NT2/D1 (cell line): ENCODE measurements around the gene THAP3.

ENCODE experiments used
- DNase-seq: peaks from one replicate; pipeline ENCODE4 v3.0.0-alpha.2; 2011; ENCODE audit warnings: low read depth, low spot score
- H3K27me3 ChIP-seq: 2 replicates; pipeline ENCODE4 v1.6.0; 2011; ENCODE audit warnings: mild to moderate bottlenecking; ENCODE audit not compliant: insufficient read length, insufficient read depth
- H3K36me3 ChIP-seq: 2 replicates; pipeline ENCODE4 v1.6.1; 2011; ENCODE audit warnings: mild to moderate bottlenecking, low read length, mixed read lengths; ENCODE audit not compliant: insufficient read depth, insufficient read length
- H3K4me1 ChIP-seq: 2 replicates; pipeline ENCODE4 v1.5.1; 2011; ENCODE audit not compliant: insufficient read depth, insufficient read length
- H3K4me3 ChIP-seq: 2 replicates; pipeline ENCODE4 v1.5.1; 2011; ENCODE audit warnings: low read depth; ENCODE audit not compliant: insufficient read length
- H3K9ac ChIP-seq: 2 replicates; pipeline ENCODE4 v1.6.0; 2011; ENCODE audit warnings: low read depth; ENCODE audit not compliant: insufficient read length
- H3K9me3 ChIP-seq: 2 replicates; pipeline ENCODE4 v1.5.1; 2011; ENCODE audit warnings: mild to moderate bottlenecking, low read length; ENCODE audit not compliant: insufficient read depth
- SUZ12 ChIP-seq: IDR thresholded peaks from 2 replicates; pipeline ENCODE4 v1.6.1; 2011; ENCODE audit not compliant: insufficient read length, insufficient read depth; ENCODE audit errors: extremely low read depth
- YY1 ChIP-seq: IDR thresholded peaks from 2 replicates; pipeline ENCODE4 v1.6.1; 2011; ENCODE audit not compliant: insufficient read length, insufficient read depth
- ZNF274 ChIP-seq: IDR thresholded peaks from 2 replicates; pipeline ENCODE4 v1.6.1; 2011; ENCODE audit warnings: mild to moderate bottlenecking, low read depth, low read length

Gene THAP3

GRCh38 chr1:6592865-6593593 is 31.6 kb upstream of the THAP3 start:
- DNase-seq, result no peak
- Histone ChIP-seq H3K9me3 (no peaks in the 10 kb centered on the region), H3K4me1 (peaks cover 3% of the 10 kb centered on the region), H3K27me3 (no peaks in the 10 kb centered on the region), H3K9ac (no peak overlapping the region), H3K4me3 (no peak overlapping the region), H3K36me3 (peaks cover 95% of the 10 kb centered on the region)
- TF ChIP-seq YY1 (no peak), ZNF274 (no peak), SUZ12 (no peak)

- DNase-seq, result no peak
- no peaks in the 10 kb centered on the region for H3K9me3 ChIP-seq
- no peak overlapping the region for H3K4me3 ChIP-seq
- no peaks in the 10 kb centered on the region for H3K27me3 ChIP-seq
- H3K4me1 ChIP-seq, result peaks cover 3% of the 10 kb centered on the region
- peaks cover 91% of the 10 kb centered on the region for H3K36me3 ChIP-seq
- TF ChIP-seq ZNF274, result no peak
- no peak for TF ChIP-seq YY1
- no peak for TF ChIP-seq SUZ12
- H3K9ac ChIP-seq, result no peak overlapping the region
Observed at GRCh38 chr1:6593810-6594209, 30.9 kb upstream of the THAP3 start.

DNA sequence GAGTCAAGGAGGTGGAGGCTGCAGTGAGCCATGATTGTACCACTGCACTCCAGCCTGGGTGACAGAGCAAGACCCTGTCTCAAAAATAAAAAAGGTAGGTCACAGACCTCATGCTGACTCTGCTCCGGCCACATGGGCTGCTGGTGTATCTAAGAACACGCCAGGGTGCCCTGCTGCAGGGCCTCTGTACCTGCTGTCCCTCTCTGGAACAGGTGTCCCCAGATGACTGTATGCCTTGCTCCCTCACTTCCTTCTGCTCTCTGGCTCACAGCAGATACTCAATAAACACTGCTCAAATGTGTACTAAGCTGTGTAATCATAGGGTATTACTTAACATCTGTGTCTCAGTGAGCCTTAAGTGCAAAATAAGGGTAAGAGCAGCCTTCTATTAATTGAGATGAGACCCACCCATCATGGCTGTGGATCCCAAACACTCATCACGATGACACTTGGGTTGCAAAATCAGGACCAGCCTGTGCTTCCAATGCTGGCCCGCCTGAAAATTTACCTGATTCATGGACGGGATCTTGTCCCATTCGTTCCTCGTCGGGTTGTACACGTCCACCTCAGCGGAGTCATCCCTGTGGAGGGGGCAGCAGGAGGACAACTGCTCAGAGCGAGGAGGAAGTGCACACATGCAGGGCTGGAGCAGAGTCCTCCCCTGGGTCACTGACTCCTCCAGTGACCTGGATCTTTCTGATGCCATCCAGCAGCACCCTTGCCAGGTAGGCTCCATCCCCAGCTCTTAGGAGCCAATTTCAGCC is 29.5 kb upstream of the THAP3 start:
- no peak for DNase-seq
- TF ChIP-seq ZNF274 (no peak), YY1 (no peak), SUZ12 (no peak)
- peaks cover 88% of the 10 kb centered on the region for H3K36me3 ChIP-seq
- no peak overlapping the region for H3K4me3 ChIP-seq
- H3K9me3 ChIP-seq, result no peaks in the 10 kb centered on the region
- peaks cover 6% of the 10 kb centered on the region for H3K4me1 ChIP-seq
- no peaks in the 10 kb centered on the region for H3K27me3 ChIP-seq
- H3K9ac ChIP-seq, result no peak overlapping the region

DNA sequence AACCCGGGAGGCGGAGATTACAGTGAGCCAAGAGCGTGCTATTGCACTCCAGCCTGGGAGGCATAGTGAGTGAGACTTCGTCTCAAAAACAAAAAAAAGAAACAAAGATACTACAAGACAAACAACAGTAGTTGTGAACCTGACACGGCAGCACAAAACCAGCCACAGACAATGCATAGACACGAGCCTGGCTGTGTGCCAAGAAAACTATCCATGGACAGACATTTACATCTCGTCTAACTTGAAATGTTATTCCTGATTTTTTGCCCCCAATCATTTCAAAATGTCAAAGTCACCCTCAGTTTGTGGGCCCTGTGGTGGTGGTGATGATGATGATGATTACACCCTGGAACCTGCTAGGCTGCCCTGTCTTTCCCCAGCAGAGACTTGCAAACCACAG is 28.3 kb upstream of the THAP3 start:
- H3K27me3 ChIP-seq, result no peaks in the 10 kb centered on the region
- H3K4me3 ChIP-seq, result no peak overlapping the region
- H3K9ac ChIP-seq, result no peak overlapping the region
- H3K4me1 ChIP-seq, result peaks cover 6% of the 10 kb centered on the region
- no peak for DNase-seq
- H3K9me3 ChIP-seq, result no peaks in the 10 kb centered on the region
- TF ChIP-seq YY1, result no peak
- no peak for TF ChIP-seq ZNF274
- no peak for TF ChIP-seq SUZ12
- H3K36me3 ChIP-seq, result peaks cover 87% of the 10 kb centered on the region

- peaks cover 6% of the 10 kb centered on the region for H3K4me1 ChIP-seq
- no peaks in the 10 kb centered on the region for H3K27me3 ChIP-seq
- no peak for DNase-seq
- peaks cover 81% of the 10 kb centered on the region for H3K36me3 ChIP-seq
- no peak overlapping the region for H3K9ac ChIP-seq
- TF ChIP-seq SUZ12 (no peak), YY1 (no peak), ZNF274 (no peak)
- no peaks in the 10 kb centered on the region for H3K9me3 ChIP-seq
- no peak overlapping the region for H3K4me3 ChIP-seq
Observed at GRCh38 chr1:6596886-6597776, 27.5 kb upstream of the THAP3 start.

- H3K9me3 ChIP-seq, result no peaks in the 10 kb centered on the region
- no peaks in the 10 kb centered on the region for H3K27me3 ChIP-seq
- no peak for DNase-seq
- peaks cover 75% of the 10 kb centered on the region for H3K36me3 ChIP-seq
- TF ChIP-seq SUZ12 (no peak), YY1 (no peak)
- peaks cover 6% of the 10 kb centered on the region for H3K4me1 ChIP-seq
- no peak overlapping the region for H3K9ac ChIP-seq
- H3K4me3 ChIP-seq, result no peak overlapping the region
Observed at GRCh38 chr1:6597777-6598131, 26.9 kb upstream of the THAP3 start.
